ENCODE data around the gene DSG2. TPM values are rescaled to one million over a fixed set of nuclear protein-coding genes. Genes with fewer than 3 reads are reported as not detected.

Gene DSG2
- total RNA-seq, 1 donor from 2014 or later: not detected

DNA sequence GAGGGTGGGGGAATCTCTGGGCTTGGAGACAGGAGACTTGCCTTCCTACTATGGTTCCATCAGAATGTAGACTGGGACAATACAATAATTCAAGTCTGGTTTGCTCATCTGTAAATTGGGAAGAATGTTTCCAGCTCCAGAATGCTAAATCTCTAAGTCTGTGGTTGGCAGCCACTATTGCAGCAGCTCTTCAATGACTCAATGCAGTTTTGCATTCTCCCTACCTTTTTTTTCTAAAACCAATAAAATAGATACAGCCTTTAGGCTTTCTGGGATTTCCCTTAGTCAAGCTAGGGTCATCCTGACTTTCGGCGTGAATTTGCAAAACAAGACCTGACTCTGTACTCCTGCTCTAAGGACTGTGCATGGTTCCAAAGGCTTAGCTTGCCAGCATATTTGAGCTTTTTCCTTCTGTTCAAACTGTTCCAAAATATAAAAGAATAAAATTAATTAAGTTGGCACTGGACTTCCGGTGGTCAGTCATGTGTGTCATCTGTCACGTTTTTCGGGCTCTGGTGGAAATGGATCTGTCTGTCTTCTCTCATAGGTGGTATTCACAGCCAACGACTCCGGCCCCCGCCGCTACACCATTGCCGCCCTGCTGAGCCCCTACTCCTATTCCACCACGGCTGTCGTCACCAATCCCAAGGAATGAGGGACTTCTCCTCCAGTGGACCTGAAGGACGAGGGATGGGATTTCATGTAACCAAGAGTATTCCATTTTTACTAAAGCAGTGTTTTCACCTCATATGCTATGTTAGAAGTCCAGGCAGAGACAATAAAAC, 100.2 kb downstream of the DSG2 start:
- Mint-ChIP-seq H3K4me1 (no peaks in the 10 kb centered on the region), H3K27ac (no peak overlapping the region), H3K9me3 (no peaks in the 10 kb centered on the region), H3K4me3 (no peak overlapping the region), H3K36me3 (ENCODE audit: low read depth) (no peaks in the 10 kb centered on the region), H3K27me3 (no peaks in the 10 kb centered on the region)
- ATAC-seq (ENCODE audit: low read depth): no peak
- TF ChIP-seq, protein P1, sequence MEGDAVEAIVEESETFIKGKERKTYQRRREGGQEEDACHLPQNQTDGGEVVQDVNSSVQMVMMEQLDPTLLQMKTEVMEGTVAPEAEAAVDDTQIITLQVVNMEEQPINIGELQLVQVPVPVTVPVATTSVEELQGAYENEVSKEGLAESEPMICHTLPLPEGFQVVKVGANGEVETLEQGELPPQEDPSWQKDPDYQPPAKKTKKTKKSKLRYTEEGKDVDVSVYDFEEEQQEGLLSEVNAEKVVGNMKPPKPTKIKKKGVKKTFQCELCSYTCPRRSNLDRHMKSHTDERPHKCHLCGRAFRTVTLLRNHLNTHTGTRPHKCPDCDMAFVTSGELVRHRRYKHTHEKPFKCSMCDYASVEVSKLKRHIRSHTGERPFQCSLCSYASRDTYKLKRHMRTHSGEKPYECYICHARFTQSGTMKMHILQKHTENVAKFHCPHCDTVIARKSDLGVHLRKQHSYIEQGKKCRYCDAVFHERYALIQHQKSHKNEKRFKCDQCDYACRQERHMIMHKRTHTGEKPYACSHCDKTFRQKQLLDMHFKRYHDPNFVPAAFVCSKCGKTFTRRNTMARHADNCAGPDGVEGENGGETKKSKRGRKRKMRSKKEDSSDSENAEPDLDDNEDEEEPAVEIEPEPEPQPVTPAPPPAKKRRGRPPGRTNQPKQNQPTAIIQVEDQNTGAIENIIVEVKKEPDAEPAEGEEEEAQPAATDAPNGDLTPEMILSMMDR (IDR thresholded peaks at IDR 0.05): no peak
- POLR2A ChIA-PET: no interaction called here
- no peak for DNase-seq
- CTCF ChIA-PET: no interaction called here
- intact Hi-C loops (cut with micrococcal nuclease): no loop called here

Other genes with a start within 250 kb of the DSG2 start
- not detected in 2 replicates for gene DSG1, start 180.0 kb upstream of the DSG2 start, total RNA-seq
- not detected in 2 replicates for gene DSG4, start 121.4 kb upstream of the DSG2 start, total RNA-seq
- not detected in 2 replicates for gene DSG3, start 50.4 kb upstream of the DSG2 start, total RNA-seq
- gene TTR, start 93.7 kb downstream of the DSG2 start, total RNA-seq: not detected in 2 replicates
- 3.1 and 3.8 TPM in 2 replicates for gene B4GALT6, start 186.4 kb downstream of the DSG2 start, total RNA-seq